ENCODE data around the gene DAPK2. TPM values are rescaled to one million over a fixed set of nuclear protein-coding genes. Genes with fewer than 3 reads are reported as not detected.
"Not testable (repeated sequence)": the region's sequence is repeated elsewhere in the genome, so short reads cannot be mapped to it uniquely, and the experiment has no call there.

The DAPK2 gene
- polyA plus RNA-seq (ENCODE audit: insufficient read length): 8.1 TPM
- long read RNA-seq, donor 1: 0 reads
- long read RNA-seq, donor 2: 0 reads
- long read RNA-seq, donor 3: 0 reads
- long read RNA-seq, donor 4: 0 reads
- long read RNA-seq, donor 5, partial matches to known transcripts: 0 of 1 reads
- long read RNA-seq, donor 5, other reads (novel, unspliced or antisense): 0 of 1 reads
- long read RNA-seq, donor 6, partial matches to known transcripts: 0 of 1 reads
- long read RNA-seq, donor 6, other reads (novel, unspliced or antisense): 0 of 1 reads
- long read RNA-seq, donor 7, partial matches to known transcripts: 0 of 1 reads
- long read RNA-seq, donor 7, other reads (novel, unspliced or antisense): 0 of 1 reads
- long read RNA-seq, donor 8: 0 reads

DNA sequence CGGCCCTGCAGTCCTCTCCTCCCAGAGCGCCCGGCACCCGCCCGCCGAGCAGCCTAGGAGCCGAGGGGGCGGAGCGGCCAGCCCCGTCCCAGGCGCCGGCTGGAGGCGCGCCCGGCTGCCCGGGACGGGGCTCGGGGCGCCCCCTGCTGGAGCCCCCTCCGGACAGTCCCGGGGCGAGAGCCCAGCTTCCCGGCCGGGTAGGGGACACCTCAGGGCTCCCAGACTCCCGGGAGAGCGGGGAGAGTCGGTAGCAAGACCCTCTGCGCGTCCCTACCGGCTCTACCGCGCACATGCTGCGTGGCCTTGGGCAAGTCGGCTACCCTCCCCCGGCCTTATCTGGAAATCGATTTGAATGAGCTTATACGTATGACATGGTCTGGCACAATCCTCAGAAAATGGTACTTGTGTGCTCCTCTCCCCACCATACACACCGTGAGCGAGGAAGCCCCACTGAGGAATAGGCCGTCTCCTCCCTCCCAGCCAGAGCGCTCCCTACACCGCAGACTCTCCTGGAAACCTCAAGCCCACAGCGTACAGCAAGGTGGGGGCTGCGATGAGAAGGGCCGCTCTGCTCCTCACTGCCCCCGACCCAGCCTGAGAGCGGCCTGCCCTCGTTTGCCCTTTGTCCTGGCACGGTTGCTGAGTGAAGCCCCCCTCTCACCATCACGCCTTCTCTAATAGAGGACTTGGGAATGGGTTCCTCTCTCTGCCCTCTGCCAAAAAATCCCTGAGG lies at the start of gene DAPK2:
DAPK2 (minus strand) TSS at position 65 of the 733 bp plus-strand sequence. CDS start 6,224 bp downstream, outside the sequence.
- peak; percentile 70 for DNase-seq

DNA sequence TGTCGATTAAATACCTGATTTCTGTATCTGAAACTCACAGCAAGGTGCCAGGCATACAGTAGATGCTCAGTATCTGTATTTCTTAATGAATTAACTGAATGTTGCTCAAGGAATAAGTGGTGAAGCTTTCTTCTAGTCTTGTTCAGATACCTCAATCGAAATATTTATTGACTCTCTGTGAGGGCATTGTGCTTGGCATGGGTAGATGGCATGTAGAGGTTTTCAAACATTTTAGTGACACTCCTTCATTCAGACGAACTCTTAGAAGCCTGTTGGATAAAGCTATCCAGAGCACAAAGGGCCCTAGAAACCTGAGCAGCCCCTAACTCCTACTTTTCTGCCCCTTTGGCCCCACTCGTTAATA lies 49.1 kb upstream of the DAPK2 start:
- DNase-seq: no peak

DNA sequence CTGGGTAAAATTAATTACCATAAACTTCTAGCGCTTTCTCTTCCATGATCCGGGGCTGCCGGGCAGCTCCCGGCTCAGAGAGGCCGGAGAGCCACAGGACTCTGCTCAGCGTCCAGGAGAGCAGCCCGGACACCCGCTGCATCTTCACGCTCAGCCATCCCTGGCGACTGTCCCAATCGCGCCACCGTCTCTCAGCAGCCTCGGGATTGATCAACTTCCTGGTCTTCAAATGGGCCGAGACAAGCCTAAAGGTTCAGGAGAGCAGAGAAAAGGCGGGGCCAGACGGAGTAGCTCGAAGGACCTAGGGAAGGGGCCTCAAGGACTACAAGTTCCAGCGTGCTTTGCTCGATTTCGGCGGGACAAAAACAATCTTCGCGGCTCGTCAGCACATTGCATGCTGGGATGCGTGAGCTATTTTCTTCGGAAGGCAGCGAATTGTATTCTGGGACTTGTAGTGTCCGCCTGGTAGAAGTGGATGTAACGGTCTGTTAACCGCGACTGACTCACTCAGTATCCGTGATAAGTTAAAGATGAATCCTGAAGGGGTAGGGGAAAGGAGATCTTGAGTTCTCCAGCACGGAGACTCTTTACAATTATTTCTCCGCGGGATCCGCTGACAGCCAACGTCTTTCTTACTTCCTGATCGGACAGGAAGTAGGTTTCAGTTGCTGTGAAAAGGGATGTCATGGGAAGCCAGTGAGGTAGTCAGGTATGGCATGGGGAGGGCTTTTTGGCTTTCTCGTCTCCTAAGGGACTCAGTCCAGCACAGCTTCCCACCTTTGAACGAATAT lies 47.5 kb upstream of the DAPK2 start, which contains the start of gene CIAO2A:
CIAO2A (minus strand) TSS at position 212 of the 791 bp plus-strand sequence; CDS start at position 142, 70 bp downstream.
- DNase-seq: peak; percentile 98

DNA sequence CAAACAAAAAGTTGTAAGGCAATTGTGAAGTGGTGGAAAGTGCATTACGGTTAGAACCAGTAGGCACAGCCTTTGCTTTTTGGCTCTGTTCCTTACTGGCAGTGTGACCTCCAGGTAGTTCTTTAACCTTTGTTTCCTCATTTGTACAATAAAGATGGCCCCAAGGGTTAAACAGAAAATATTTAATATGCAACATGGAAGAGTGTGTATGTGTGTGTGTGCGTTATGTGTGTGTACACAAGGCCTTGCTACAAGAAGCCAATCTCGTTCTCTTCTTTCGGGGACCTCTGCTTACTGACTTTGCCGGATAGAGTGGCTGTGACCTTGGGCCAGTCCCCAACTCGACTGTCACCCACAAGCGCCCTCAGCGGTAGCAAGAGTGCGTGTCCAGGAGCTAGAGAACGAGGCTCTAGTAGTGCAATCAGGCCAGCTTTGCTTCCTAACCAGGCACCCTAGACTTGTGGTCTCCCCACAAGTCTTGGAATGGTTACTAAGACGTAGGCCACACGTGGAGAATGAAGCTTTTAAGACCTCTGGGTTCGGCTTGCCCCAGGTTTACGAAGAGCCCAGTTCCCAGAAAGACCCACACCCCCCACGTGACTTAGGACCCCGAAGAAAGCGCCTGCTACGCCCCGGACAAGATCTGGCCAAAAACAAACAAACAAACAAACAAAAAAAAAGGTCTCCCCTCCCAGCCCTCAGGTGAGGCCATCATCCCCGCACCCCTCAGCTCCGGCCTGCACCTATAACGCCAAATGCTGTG lies 46.8 kb upstream of the DAPK2 start:
- peak; percentile 60 for DNase-seq

DNA sequence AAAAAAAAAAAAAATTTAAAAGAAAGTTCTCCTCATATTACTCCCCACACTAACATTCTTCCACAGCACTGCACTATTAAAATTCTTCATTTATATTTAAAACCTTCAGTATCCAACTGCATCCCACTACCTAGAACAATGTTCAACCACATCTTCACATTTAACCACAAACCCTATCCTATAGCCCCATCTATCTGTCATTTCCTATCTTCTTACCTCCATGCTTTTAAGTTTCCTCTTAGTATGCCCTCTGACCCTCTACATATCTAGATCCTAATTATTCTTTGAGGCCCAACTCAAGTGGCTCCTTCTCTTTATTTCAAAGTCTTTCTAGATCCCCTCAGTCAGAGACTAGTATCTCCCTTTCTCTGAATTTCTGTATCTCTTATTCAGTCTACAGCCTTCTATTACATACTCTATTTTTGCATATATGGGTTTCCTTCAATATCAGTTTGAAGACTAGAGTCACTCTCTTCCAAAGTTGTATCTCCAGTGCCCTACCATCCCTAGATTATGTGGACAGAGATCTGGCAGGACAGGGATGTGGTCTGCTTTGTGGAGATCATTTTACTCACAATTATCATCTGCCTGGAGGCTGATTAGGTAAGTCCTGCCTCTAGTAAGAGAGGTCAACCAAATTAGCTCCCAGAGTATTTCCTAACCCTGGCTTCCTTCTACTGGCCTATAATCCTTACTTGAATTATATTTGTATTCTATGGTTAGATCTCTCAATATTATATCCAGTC lies 46.0 kb upstream of the DAPK2 start:
- no peak for DNase-seq

DNA sequence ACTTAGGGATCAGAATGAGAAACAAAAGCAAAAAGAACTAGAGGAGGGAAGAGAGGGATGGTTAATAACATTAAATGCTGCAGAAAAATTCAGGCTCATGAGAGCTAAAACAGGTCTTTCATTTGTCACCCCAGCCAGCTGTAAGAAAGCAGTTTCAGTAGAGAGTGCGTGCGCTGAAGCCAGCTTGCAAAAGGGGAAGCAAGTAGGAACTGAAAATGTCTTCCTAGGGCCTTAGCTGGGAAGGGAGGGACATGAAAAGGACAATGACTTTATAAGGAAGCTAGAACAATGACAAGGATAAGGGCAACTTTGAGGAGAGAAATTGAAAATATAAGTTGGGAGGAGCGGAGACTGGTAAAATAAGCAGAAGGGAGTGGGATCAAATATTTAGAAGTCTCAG lies 44.2 kb upstream of the DAPK2 start:
- DNase-seq: no peak

DNA sequence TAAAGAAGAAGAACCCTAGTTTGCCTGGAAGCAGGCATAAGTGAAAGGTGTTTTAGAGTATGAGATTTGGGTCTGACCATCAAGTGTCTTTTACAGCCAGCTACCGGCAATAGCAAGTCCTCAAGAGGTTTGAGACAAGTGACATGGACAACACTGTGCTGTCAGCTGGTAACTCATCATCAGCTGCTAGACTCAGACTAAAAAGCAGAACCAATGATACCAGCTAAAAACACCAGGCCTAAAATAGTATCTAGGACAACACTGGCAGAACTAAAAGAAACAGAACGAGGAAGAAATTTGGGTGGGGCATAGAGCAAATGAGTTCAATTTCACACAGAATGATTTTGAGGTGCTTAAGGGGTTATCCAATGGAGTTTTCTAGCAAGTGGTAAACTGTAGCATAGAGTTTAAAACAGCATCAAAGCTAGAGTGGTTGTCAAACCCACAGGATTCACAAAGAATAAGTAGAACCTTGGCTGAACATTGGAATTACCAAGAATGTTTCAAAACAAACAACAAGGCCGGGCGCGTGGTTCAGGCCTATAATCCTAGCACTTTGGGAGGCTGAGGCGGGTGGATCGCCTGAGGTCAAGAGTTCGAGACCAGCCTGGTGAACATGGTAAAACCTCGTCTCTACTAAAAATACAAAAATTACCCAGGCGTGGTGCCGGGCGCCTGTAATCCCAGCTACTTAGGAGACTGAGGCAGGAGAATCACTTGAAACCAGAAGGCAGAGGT lies 43.4 kb upstream of the DAPK2 start:
- DNase-seq: no peak

DNA sequence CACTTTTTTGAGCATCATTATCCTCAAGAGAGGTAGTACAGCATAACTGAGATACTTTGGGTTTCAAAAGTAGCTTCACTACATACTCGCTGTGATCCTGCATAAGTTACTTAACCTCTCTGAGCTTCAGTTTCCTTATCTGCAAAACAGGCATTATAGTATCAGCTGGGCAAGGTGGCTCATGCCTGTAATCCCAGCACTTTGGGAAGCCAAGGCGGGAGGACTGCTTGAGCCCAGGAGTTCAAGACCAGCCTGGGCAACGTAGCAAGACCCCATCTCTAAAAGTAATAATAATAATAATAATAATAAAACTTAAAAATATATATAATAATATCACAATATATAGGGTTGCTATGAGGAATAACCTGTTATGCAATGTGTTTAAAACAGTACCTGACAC lies 36.5 kb upstream of the DAPK2 start:
- no peak for DNase-seq

DNA sequence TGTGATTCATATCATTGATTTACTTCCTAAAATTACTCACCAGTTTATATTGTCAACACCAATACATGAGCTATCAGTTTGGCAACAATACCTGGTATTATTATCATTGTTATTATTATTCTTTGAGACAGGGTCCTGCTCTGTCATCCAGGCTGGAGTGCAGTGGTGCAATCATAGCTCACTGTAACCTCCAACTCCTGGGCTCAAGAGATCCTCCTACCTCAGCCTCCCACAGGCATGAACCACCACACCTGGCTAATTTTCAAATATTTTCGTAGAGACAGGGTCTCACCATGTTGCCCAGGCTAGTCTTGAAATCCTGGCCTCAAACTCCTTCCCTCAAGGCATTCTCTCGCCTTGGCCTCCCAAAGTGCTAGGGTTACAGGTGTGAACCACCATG lies 27.2 kb upstream of the DAPK2 start:
- not testable (repeated sequence) for DNase-seq

DNA sequence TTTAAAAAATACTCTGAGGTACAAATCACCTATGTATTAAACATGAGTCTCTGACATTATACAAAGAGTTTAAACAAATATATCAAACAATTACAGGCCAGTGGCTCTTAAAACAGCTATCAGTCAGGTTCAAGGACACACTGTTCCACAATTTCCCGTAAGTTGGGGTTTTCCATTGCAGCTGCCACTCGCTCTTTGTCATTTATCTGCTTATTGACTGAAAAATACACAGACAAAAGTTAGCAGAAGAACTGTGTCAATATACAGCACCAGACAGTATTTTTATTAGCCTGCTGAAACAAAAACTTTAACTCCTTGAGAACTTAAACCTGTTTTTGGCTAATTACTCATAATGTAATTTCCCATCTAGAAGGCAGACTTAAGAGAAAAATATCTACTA lies 26.5 kb upstream of the DAPK2 start:
- DNase-seq: no peak

DNA sequence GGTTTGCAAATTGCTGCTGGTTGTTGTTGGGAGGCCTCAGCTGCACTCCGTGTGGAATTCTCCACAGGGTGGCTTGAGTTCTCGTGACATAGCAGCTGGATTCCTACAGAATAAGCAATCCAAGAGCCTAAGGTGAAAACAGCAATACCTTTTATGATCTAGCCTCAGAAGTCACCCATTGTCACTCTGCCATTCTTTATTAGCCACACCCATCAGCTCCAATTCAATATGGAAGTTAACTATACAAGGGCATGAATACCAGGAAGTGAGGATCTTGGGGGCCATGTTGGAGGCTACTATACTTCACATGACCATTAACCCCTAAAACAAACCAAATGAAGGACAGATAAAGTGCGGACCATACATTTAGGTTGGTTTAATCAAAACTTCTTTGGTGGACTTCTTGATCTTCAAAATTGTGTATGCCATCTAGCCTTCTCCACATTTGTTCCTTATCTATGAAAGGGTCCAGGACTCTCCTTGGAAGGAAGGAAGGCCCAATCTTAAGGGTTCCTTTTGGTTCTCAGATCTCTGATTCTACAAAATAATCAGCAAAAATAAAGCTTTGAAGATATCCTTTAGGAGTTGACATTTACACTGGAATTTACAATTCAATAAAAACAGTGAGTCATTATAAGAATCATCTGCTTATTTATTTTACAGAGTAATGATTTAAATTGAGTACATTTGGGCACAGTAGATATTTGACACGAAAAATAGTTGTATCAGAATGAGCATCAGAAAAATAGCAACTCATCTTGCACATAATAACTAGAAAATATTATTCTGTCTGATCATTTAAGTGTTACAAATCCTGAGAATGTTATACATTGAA lies 25.9 kb upstream of the DAPK2 start:
- no peak for DNase-seq

DNA sequence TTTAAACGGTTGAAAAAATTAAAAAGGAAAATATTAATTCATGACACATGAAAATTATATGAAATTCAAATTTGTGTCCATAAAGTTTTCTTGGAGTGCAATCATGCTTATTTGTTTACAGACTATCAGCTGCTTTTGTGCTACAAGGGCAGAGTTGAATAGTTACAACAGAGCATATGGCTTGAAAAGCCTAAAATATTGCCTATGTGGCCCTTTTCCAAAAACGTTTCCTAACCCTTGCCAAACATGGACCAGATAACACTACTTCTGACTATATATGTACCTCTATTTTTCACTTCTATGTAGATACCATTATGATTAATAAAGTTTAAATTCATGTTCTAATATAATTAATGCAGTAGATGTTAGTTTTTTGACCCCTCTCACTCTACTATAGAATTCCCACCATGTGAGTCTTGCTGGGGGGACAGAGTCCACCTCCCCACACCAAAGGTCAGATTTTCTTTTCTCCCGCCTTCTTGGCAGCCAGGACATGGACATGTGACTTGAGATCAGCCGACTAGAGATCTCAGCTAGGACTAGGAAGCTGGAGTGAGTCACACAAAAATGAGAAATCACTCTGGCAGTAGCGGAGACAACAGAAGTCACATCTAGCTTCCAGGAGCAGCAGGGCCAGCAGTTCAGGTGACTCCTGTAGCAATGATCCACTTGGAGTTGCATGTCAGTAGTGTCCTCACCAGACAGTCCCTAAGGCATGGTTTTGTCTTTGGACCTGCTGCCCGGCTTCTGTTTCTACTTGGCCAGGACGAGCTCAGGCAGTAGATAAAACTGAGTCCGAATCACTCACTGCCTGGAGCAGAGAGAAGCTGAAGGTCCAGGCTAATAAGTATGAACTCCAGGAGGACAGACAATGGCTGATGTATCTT lies 24.9 kb upstream of the DAPK2 start:
- DNase-seq: no peak

DNA sequence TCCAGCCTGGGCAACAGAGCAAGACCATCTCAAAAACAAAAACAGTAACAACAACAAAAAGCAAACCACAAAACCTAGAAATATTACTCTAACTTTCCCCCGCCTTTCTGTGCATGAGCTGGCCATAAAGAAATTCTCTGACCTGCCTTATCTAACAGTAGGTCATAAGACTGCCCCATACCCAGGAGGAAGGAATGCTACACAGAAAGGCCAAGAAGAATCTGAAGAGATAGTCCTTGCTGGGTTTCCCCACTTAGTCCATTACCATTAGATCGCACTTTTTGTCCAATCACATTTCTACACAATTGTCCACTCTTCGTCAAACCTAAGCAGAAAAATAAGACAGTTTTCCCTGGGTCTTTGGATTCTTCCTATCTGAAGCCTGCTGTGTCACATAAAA lies 23.8 kb upstream of the DAPK2 start:
- DNase-seq: no peak

DNA sequence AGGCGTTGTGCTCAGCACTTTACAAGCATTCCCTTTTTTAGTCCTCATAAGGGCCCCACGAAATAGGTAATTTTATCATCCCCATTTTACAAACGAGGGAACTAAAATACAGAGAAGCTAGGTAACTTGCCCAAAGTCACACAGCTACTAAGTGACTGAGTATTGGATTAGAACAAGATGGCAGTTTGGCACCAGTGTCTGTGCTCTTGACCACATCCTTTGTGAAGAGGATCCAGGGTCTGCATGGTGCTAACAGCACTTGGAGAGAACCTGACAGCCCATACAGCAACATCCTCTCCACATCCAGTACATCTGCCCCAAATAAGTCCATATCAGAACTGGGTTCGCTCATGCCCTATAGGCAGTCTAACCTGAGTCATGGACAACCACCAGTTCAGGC lies 21.8 kb upstream of the DAPK2 start:
- DNase-seq: no peak

DNA sequence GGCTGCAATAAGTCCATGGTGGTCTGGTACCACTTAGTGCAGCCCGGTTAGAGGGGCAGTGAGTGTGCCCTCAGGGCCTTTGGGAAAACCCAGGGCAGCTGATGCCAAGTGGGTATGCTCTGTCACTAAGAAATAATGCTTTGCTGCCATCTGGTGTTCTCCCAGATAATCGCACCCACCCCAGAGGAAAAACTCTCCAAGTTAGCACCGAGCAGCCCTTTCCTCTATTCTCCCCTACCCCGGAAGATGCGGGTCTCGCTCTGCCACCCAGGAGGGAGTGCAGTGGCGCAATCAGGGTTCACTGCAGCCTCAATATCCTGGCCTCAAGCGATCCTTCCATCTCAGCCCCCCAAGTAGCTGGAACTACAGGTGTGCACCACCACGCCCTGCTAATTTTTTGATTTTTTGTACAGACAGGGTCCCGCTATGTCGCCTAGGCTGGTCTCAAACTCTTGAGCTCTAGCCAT lies 21.3 kb upstream of the DAPK2 start:
- peak; percentile 72 for DNase-seq

DNA sequence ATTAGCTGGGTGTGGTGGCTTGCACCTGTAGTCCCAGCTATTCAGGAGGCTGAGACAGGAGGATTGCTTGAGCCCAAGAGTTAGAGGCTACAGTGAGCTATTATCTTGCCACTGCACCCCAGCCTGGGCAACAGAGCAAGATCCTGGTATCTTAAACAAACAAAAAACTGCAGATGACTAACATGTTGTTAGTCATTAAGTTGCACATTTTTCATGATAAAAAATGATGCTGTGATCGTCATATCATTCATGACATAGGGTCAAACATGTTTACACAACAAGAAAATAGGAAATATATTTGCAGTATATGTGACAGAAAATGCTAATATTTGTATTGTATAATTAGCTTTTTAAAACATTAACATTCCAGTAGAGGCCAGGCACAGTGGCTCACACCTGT lies 20.2 kb upstream of the DAPK2 start:
- DNase-seq: no peak

DNA sequence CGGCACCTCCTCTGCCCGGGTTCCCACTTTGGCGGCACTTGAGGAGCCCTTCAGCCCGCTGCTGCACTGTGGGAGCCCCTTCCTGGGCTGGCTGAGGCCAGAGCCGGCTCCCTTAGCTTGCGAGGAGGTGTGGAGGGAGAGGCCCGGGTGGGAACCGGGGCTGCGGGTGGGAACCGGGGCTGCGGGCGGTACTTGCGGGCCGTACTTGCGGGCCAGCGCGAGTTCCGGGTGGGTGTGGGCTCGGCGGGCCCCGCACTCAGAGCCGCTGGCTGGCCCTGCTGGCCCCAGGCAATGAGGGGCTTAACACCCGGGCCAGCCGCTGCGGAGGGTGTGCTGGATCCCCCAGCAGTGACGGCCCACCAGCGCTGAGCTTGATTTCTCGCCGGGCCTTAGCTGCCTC lies 14.4 kb upstream of the DAPK2 start:
- DNase-seq: no peak

DNA sequence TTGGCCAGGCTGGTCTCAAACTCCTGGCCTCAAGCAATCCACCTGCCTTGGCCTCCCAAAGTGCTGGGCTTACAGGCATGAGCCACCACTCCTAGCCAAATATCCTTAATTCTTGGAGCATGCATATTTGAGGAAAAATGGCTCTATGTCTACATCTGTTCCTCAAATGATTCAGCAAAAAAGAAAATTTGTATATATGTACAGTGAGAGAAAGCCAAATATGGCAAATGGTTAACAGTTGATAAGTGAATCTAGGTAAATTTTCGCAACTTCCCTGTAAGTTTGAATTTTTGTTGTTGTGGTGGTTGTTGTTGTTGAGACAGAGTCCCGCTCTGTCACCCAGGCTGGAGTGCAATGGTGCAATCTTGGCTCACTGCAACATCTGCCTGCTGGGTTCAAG lies 12.8 kb upstream of the DAPK2 start:
- DNase-seq: not testable (repeated sequence)

Measured in left kidney (tissue), 8 donors.